ENCODE data around the gene QPRT. TPM values are rescaled to one million over a fixed set of nuclear protein-coding genes. Genes with fewer than 3 reads are reported as not detected.

Gene QPRT
- total and polyA plus RNA-seq, 2 donors (not counting 3 experiments of a cell fraction or from before 2014, with no cell fraction given) = 0.40 to 0.44 TPM

GRCh38 chr16:29736764-29737163, 57.8 kb downstream of the QPRT start:
- Histone ChIP-seq H3K9me1 (replicated peaks; ENCODE audit: control insufficient read depth, extremely low read depth, insufficient read depth, low read length) (no peaks in the 10 kb centered on the region), H4K20me1 (replicated peaks; ENCODE audit: control insufficient read depth, extremely low read depth, insufficient read depth, low read length) (no peaks in the 10 kb centered on the region), H3K9me3 (replicated peaks; ENCODE audit: control insufficient read depth, insufficient read depth, low read length) (no peaks in the 10 kb centered on the region), H3K9ac (replicated peaks; ENCODE audit: extremely low read depth, insufficient read depth, low read length) (no peak overlapping the region), H3K4me2 (ENCODE audit: insufficient read depth, low read length) (no peak overlapping the region), H3K27me3 (ENCODE audit: control insufficient read depth in 2 of 2, insufficient read depth in 2 of 2, low read length in 2 of 2) (peaks cover 2 to 3% of the 10 kb centered on the region in 2 experiments), H3K36me3 (ENCODE audit: control insufficient read depth in 2 of 2, extremely low read depth in 1 of 2, insufficient read depth in 2 of 2, low read length in 2 of 2) (no peaks in the 10 kb centered on the region), H3K27ac (ENCODE audit: insufficient read depth, low read depth, low read length) (no peak overlapping the region), H3K4me1 (ENCODE audit: control insufficient read depth, extremely low read depth, insufficient read depth, low read length) (no peaks in the 10 kb centered on the region), H3K4me3 (replicated peaks in 1 of 3; ENCODE audit: insufficient read depth in 1 of 3, low read depth in 1 of 3, low read length in 3 of 3) (no peak overlapping the region), H3K79me2 (ENCODE audit: control insufficient read depth, insufficient read depth, low read length) (no peaks in the 10 kb centered on the region), H2AFZ (ENCODE audit: low read depth, low read length) (no peak overlapping the region)
- ChIA-PET CTCF (interaction anchor here (1.0 to 1.4 kb wide), 2 partner anchors 46 to 295 kb away, joined by 4 read pairs; no protein-coding TSS in a partner anchor), POLR2A (no interaction called here)
- intact Hi-C loops (cut with micrococcal nuclease) = no loop called here
- no peak for TF ChIP-seq JUN (IDR thresholded peaks at IDR 0.05; ENCODE audit: borderline replicate concordance, insufficient read depth, insufficient read length, low read depth)
- BruUV-seq (replicated peaks) = no TSS peak
- no peak for FAIRE-seq
- DNase-seq (ENCODE audit: low read depth, low spot score) = no peak
- dilution Hi-C loops (cut with MboI; ENCODE audit: extremely low pct_ligation_motif_present, low sequenced_read_pairs) = no loop called here

GRCh38 chr16:29737713-29738112, 58.7 kb downstream of the QPRT start:
- H3K4me3 ChIP-seq (replicated peaks in 1 of 3; ENCODE audit: insufficient read depth in 1 of 3, low read depth in 1 of 3, low read length in 3 of 3) = no peak overlapping the region
- H2AFZ ChIP-seq (ENCODE audit: low read depth, low read length) = no peak overlapping the region
- H3K79me2 ChIP-seq (ENCODE audit: control insufficient read depth, insufficient read depth, low read length) = no peaks in the 10 kb centered on the region
- no peak for FAIRE-seq
- DNase-seq (ENCODE audit: low read depth, low spot score) = no peak
- H3K4me1 ChIP-seq (ENCODE audit: control insufficient read depth, extremely low read depth, insufficient read depth, low read length) = no peaks in the 10 kb centered on the region
- intact Hi-C loops (cut with micrococcal nuclease) (no loop called here), dilution Hi-C loops (cut with MboI; ENCODE audit: extremely low pct_ligation_motif_present, low sequenced_read_pairs) (no loop called here)
- H3K9ac ChIP-seq (replicated peaks; ENCODE audit: extremely low read depth, insufficient read depth, low read length) = no peak overlapping the region
- no peaks in the 10 kb centered on the region for H3K36me3 ChIP-seq (ENCODE audit: control insufficient read depth in 2 of 2, extremely low read depth in 1 of 2, insufficient read depth in 2 of 2, low read length in 2 of 2)
- POLR2A ChIA-PET = no interaction called here
- CTCF ChIA-PET = interaction anchor here (1.9 to 2.4 kb wide), 2 partner anchors 8 to 111 kb away, joined by 5 to 9 read pairs; no protein-coding TSS in a partner anchor
- H3K4me2 ChIP-seq (ENCODE audit: insufficient read depth, low read length) = no peak overlapping the region
- no peaks in the 10 kb centered on the region for H3K9me3 ChIP-seq (replicated peaks; ENCODE audit: control insufficient read depth, insufficient read depth, low read length)
- H3K27ac ChIP-seq (ENCODE audit: insufficient read depth, low read depth, low read length) = no peak overlapping the region
- no peaks in the 10 kb centered on the region for H4K20me1 ChIP-seq (replicated peaks; ENCODE audit: control insufficient read depth, extremely low read depth, insufficient read depth, low read length)
- peaks cover 2 to 3% of the 10 kb centered on the region in 2 experiments for H3K27me3 ChIP-seq (ENCODE audit: control insufficient read depth in 2 of 2, insufficient read depth in 2 of 2, low read length in 2 of 2)
- H3K9me1 ChIP-seq (replicated peaks; ENCODE audit: control insufficient read depth, extremely low read depth, insufficient read depth, low read length) = no peaks in the 10 kb centered on the region
- no peak for TF ChIP-seq FOS (IDR thresholded peaks at IDR 0.05; ENCODE audit: borderline replicate concordance, insufficient read depth, low read length)
- no peak for TF ChIP-seq EZH2 (IDR thresholded peaks at IDR 0.05; ENCODE audit: borderline replicate concordance, low read depth, low read length, severe bottlenecking)
- no peak for TF ChIP-seq MYC (IDR thresholded peaks at IDR 0.05; ENCODE audit: low read depth, low read length)
- TF ChIP-seq MAX (IDR thresholded peaks at IDR 0.05; ENCODE audit: insufficient read depth, insufficient read length) = no peak
- TF ChIP-seq GATA2 (IDR thresholded peaks at IDR 0.05; ENCODE audit: insufficient read depth, insufficient read length, low read depth, low read length) = no peak
- no peak for TF ChIP-seq POLR2A (IDR thresholded peaks at IDR 0.05; ENCODE audit: low read depth, low read length)
- no peak for TF ChIP-seq POLR2AphosphoS5 (IDR thresholded peaks at IDR 0.05; ENCODE audit: insufficient read depth, low read depth, low read length)
- TF ChIP-seq JUN (IDR thresholded peaks at IDR 0.05; ENCODE audit: borderline replicate concordance, insufficient read depth, insufficient read length, low read depth) = no peak
- no peak for TF ChIP-seq CTCF (IDR thresholded peaks at IDR 0.05; ENCODE audit: extremely low read depth in 1 of 2, insufficient read depth in 1 of 2, low read depth in 1 of 2, low read length in 2 of 2)
- BruUV-seq (replicated peaks) = no TSS peak

All from endothelial cell of umbilical vein (primary cell).